Mesenchymal stem cell (in vitro differentiated cells and primary cell): Measurements from ENCODE around the gene ROBO2.

Source experiments
- DNase-seq: peaks from one replicate; pipeline ENCODE4 v3.0.0-alpha.2; 2013
- H2AFZ ChIP-seq: one replicate; pipeline ENCODE4 v1.6.1; 2013; ENCODE audit warnings: low read depth, mild to moderate bottlenecking, control low read depth, inconsistent platforms, low read length, moderate library complexity
- H2AK5ac ChIP-seq: 2 replicates; pipeline ENCODE4 v1.6.1; 2013; ENCODE audit warnings: low read length, moderate library complexity, mild to moderate bottlenecking, inconsistent platforms; ENCODE audit not compliant: severe bottlenecking
- H2BK120ac ChIP-seq: one replicate; pipeline ENCODE4 v1.6.1; 2013; ENCODE audit warnings: low read depth, mild to moderate bottlenecking, inconsistent platforms, low read length, moderate library complexity
- H2BK12ac ChIP-seq, 2 experiments: one replicate each; pipeline ENCODE4 v1.6.1; 2013; ENCODE audit warnings: inconsistent platforms in 2 of 2, low read length in 2 of 2, mild to moderate bottlenecking in 2 of 2, moderate library complexity in 2 of 2, control low read depth in 1 of 2
- H2BK15ac ChIP-seq: one replicate; pipeline ENCODE4 v1.6.1; 2013; ENCODE audit warnings: mild to moderate bottlenecking, low read depth, inconsistent platforms; ENCODE audit not compliant: poor library complexity, severe bottlenecking
- H2BK5ac ChIP-seq: 2 replicates; pipeline ENCODE4 v1.6.1; 2013; ENCODE audit warnings: low read depth, mild to moderate bottlenecking, low read length, control low read depth, inconsistent platforms; ENCODE audit not compliant: poor library complexity, severe bottlenecking
- H3K14ac ChIP-seq, 2 experiments: one replicate each; pipeline ENCODE4 v1.6.1; 2013; ENCODE audit warnings: inconsistent platforms in 2 of 2, low read length in 2 of 2, control low read depth in 1 of 2, mild to moderate bottlenecking in 1 of 2, moderate library complexity in 1 of 2
- H3K18ac ChIP-seq, 2 experiments: one replicate each; pipeline ENCODE4 v1.6.1; 2013; ENCODE audit warnings: inconsistent platforms in 2 of 2, low read length in 2 of 2, control low read depth in 1 of 2, low read depth in 1 of 2, mild to moderate bottlenecking in 1 of 2
- H3K23ac ChIP-seq, 2 experiments: one replicate each; pipeline ENCODE4 v1.6.1; 2013; ENCODE audit warnings: inconsistent platforms in 2 of 2, low read length in 2 of 2, mild to moderate bottlenecking in 2 of 2, moderate library complexity in 2 of 2, control low read depth in 1 of 2
- H3K27ac ChIP-seq: 2 replicates; pipeline ENCODE4 v1.5.1; 2013; ENCODE audit warnings: mild to moderate bottlenecking, moderate library complexity, low read length, control low read depth, inconsistent platforms; ENCODE audit not compliant: poor library complexity, severe bottlenecking
- H3K27me3 ChIP-seq, 2 experiments: 2 replicates each; pipeline versions ENCODE4 v1.6.1 to v1.7.0; 2013; ENCODE audit warnings: low read length in 2 of 2, mild to moderate bottlenecking in 2 of 2, moderate library complexity in 2 of 2, control low read depth in 1 of 2, inconsistent platforms in 1 of 2; ENCODE audit not compliant: control insufficient read depth in 1 of 2, insufficient read depth in 1 of 2
- H3K36me3 ChIP-seq, 2 experiments: 2 replicates each; pipeline versions ENCODE4 v1.6.1 to v1.7.0; 2013; ENCODE audit warnings: low read length in 2 of 2, control low read depth in 1 of 2, inconsistent platforms in 1 of 2, low read depth in 1 of 2, mild to moderate bottlenecking in 1 of 2; ENCODE audit not compliant: insufficient read depth in 2 of 2, control insufficient read depth in 1 of 2
- H3K4ac ChIP-seq, 2 experiments: one replicate each; pipeline ENCODE4 v1.6.1; 2013; ENCODE audit warnings: inconsistent platforms in 2 of 2, low read length in 2 of 2, mild to moderate bottlenecking in 2 of 2, moderate library complexity in 2 of 2, control low read depth in 1 of 2, low read depth in 1 of 2
- H3K4me1 ChIP-seq: 2 replicates; pipeline ENCODE4 v1.6.1; 2013; ENCODE audit warnings: low read depth, low read length, control low read depth; ENCODE audit not compliant: control insufficient read depth, insufficient read depth
- H3K4me2 ChIP-seq: 2 replicates; pipeline ENCODE4 v1.6.1; 2013; ENCODE audit warnings: low read length, mild to moderate bottlenecking, inconsistent platforms; ENCODE audit not compliant: poor library complexity, severe bottlenecking
- H3K4me3 ChIP-seq, 2 experiments: 2 replicates each; pipeline versions ENCODE4 v1.5.1 to v1.7.0; 2013; ENCODE audit warnings: low read length in 2 of 2, mild to moderate bottlenecking in 2 of 2, control low read depth in 1 of 2, low read depth in 1 of 2; ENCODE audit not compliant: insufficient read depth in 1 of 2
- H3K79me1 ChIP-seq: replicated peaks from 2 replicates; pipeline ENCODE4 v1.6.1; 2013; ENCODE audit warnings: mild to moderate bottlenecking, control low read depth, low read length, inconsistent platforms; ENCODE audit not compliant: poor library complexity, severe bottlenecking
- H3K9ac ChIP-seq: 2 replicates; pipeline ENCODE4 v1.7.0; 2013; ENCODE audit warnings: mild to moderate bottlenecking, low read length, moderate library complexity
- H3K9me3 ChIP-seq: 2 replicates; pipeline ENCODE4 v1.7.0; 2013; ENCODE audit warnings: mild to moderate bottlenecking, low read length; ENCODE audit not compliant: control insufficient read depth
- H4K8ac ChIP-seq: one replicate; pipeline ENCODE4 v1.6.1; 2013; ENCODE audit warnings: inconsistent platforms, mild to moderate bottlenecking, low read length, moderate library complexity
- H4K91ac ChIP-seq: one replicate; pipeline ENCODE4 v1.6.1; 2013; ENCODE audit warnings: mild to moderate bottlenecking, low read length, inconsistent platforms
- WGBS: methylation state at CpG from one replicate; pipeline ENCODE4 v1.1.7; 2013; ENCODE audit warnings: mixed read lengths; 5-methylcytosine and 5-hydroxymethylcytosine counted together

ROBO2 gene

GRCh38 chr3:77348244-77348855, 308.5 kb downstream of the ROBO2 start:
- Histone ChIP-seq H3K27ac (no peak overlapping the region), H3K79me1 (no peaks in the 10 kb centered on the region), H2BK15ac (no peak overlapping the region), H3K23ac (no peak overlapping the region), H4K91ac (no peak overlapping the region), H2BK5ac (no peak overlapping the region), H3K4ac (no peak overlapping the region), H4K8ac (no peak overlapping the region), H3K18ac (no peak overlapping the region), H3K14ac (no peak overlapping the region), H3K4me2 (no peak overlapping the region), H2BK120ac (no peak overlapping the region), H2AFZ (no peak overlapping the region), H3K36me3 (no peaks in the 10 kb centered on the region), H3K9me3 (no peaks in the 10 kb centered on the region), H3K27me3 (no peaks in the 10 kb centered on the region), H3K4me1 (no peaks in the 10 kb centered on the region), H3K9ac (no peak overlapping the region), H2AK5ac (peak overlapping the region; percentile 31), H3K4me3 (no peak overlapping the region), H2BK12ac (no peak overlapping the region)
- DNase-seq = peak; percentile 37
- WGBS = 46% methylated on average over 6 of the region's 6 CpGs

DNA sequence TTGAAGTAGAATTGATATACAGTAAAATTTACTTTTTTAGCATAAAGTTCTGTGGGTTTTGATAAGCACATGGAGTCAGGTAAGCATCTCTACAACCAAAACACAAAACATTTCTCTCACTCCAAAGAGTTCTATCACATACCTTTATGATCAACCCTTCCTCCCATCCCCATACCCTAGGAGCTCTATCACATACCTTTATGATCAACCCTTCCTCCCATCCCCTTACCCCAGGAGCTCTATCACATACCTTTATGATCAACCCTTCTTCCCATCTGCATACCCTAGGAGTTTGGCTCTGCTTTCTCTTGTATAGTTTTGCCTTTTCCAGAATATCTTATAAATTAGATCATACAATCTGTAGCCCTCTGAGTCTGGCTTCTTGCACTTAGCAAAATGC, 315.1 kb downstream of the ROBO2 start:
- DNase-seq = no peak
- no peak overlapping the region for H2AK5ac ChIP-seq
- H3K23ac ChIP-seq = no peak overlapping the region
- no peak overlapping the region for H3K14ac ChIP-seq
- H3K9ac ChIP-seq = no peak overlapping the region
- no peak overlapping the region for H2BK12ac ChIP-seq
- no peak overlapping the region for H3K4me2 ChIP-seq
- H4K91ac ChIP-seq = no peak overlapping the region
- H2AFZ ChIP-seq = no peak overlapping the region
- no peaks in the 10 kb centered on the region for H3K4me1 ChIP-seq
- no peaks in the 10 kb centered on the region for H3K79me1 ChIP-seq
- H3K9me3 ChIP-seq = no peaks in the 10 kb centered on the region
- H3K36me3 ChIP-seq = no peaks in the 10 kb centered on the region
- H4K8ac ChIP-seq = no peak overlapping the region
- no peaks in the 10 kb centered on the region for H3K27me3 ChIP-seq
- no peak overlapping the region for H3K4ac ChIP-seq
- no peak overlapping the region for H2BK120ac ChIP-seq
- H3K18ac ChIP-seq = no peak overlapping the region
- H2BK5ac ChIP-seq = no peak overlapping the region
- no peak overlapping the region for H3K4me3 ChIP-seq
- H2BK15ac ChIP-seq = no peak overlapping the region
- H3K27ac ChIP-seq = no peak overlapping the region

DNA sequence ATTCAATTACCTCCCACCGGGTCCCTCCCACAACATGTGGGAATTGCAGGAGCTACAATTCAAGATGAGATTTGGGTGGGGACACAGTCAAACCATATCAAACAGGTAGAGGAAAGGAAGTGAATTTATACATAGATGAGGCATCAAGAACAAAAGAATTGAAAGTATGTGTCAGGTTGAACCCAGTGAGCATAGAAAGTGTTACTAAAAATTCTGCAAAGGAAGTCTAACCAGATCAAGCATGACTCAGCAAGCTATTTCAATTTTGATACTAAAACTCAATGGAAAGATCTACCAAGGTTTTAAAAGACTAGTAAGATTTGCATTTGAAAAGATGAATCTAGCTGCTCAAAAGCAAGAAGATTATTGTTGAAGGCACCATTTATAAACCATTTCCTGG, 323.0 kb downstream of the ROBO2 start:
- Histone ChIP-seq H2AFZ (no peak overlapping the region), H3K27ac (no peak overlapping the region), H2BK15ac (no peak overlapping the region), H3K9me3 (no peaks in the 10 kb centered on the region), H4K91ac (no peak overlapping the region), H3K4me1 (no peaks in the 10 kb centered on the region), H3K9ac (no peak overlapping the region), H3K4me2 (no peak overlapping the region), H3K4me3 (no peak overlapping the region), H3K79me1 (no peaks in the 10 kb centered on the region), H3K23ac (no peak overlapping the region), H2BK12ac (no peak overlapping the region), H3K27me3 (no peaks in the 10 kb centered on the region), H3K36me3 (no peaks in the 10 kb centered on the region), H3K18ac (no peak overlapping the region), H2BK120ac (no peak overlapping the region), H2BK5ac (no peak overlapping the region), H4K8ac (no peak overlapping the region), H3K14ac (no peak overlapping the region), H3K4ac (no peak overlapping the region), H2AK5ac (no peak overlapping the region)
- no peak for DNase-seq
- 100% methylated on average over 1 of the region's 1 CpG for WGBS

GRCh38 chr3:77365152-77365551, 325.3 kb downstream of the ROBO2 start:
- Histone ChIP-seq H2BK120ac (no peak overlapping the region), H3K23ac (no peak overlapping the region), H4K8ac (no peak overlapping the region), H4K91ac (no peak overlapping the region), H3K14ac (no peak overlapping the region), H3K9me3 (no peaks in the 10 kb centered on the region), H3K36me3 (no peaks in the 10 kb centered on the region), H2BK12ac (no peak overlapping the region), H3K9ac (no peak overlapping the region), H2AK5ac (no peak overlapping the region), H3K4ac (no peak overlapping the region), H3K4me2 (no peak overlapping the region), H2AFZ (no peak overlapping the region), H3K27me3 (no peaks in the 10 kb centered on the region), H3K18ac (no peak overlapping the region), H2BK5ac (no peak overlapping the region), H3K27ac (no peak overlapping the region), H3K79me1 (no peaks in the 10 kb centered on the region), H3K4me3 (no peak overlapping the region), H2BK15ac (no peak overlapping the region), H3K4me1 (no peaks in the 10 kb centered on the region)
- 100% methylated on average over 1 of the region's 1 CpG for WGBS
- no peak for DNase-seq
